ENCODE measurements around the gene ELP2. TPM values are rescaled to one million over a fixed set of nuclear protein-coding genes. Genes with fewer than 3 reads are reported as not detected.

The ELP2 gene
- total RNA-seq, 1 experiment from 2014 or later = 47.3 TPM

GRCh38 chr18:36143391-36143790 lies 13.7 kb downstream of the ELP2 start:
- POLR2A ChIA-PET (ENCODE audit: unreplicated experiment) = no interaction called here
- H3K9me2 ChIP-seq (replicated peaks; ENCODE audit: low read length) = no peaks in the 10 kb centered on the region
- no peak for DNase-seq
- no peaks in the 10 kb centered on the region for H3K79me2 ChIP-seq (ENCODE audit: low read length)
- no peak for ATAC-seq
- no peak overlapping the region for H3K9ac ChIP-seq (ENCODE audit: low read length)
- no peaks in the 10 kb centered on the region for H3F3A ChIP-seq (ENCODE audit: low read length, unreplicated experiment)
- no TSS peak for BruUV-seq (replicated peaks)
- no peak for TF ChIP-seq EZH2 (IDR thresholded peaks at IDR 0.05; ENCODE audit: low read length, unreplicated experiment)
- TF ChIP-seq CTCF (conservative IDR thresholded peaks at IDR 0.05; ENCODE audit: low read depth, low read length) = no peak
- TF ChIP-seq EZH2phosphoT487 (IDR thresholded peaks at IDR 0.05; ENCODE audit: borderline replicate concordance, low read length) = no peak
- no peaks in the 10 kb centered on the region for H4K20me1 ChIP-seq (ENCODE audit: low read length)
- CTCF ChIA-PET = no interaction called here
- H3K4me1 ChIP-seq (ENCODE audit: insufficient read depth, low read length) = no peaks in the 10 kb centered on the region
- H3K9me3 ChIP-seq (ENCODE audit: low read length) = no peaks in the 10 kb centered on the region
- H3K27ac ChIP-seq (ENCODE audit: low read length) = no peak overlapping the region
- no peak overlapping the region for H2AFZ ChIP-seq (ENCODE audit: low read length)
- no peak overlapping the region for H3K4me2 ChIP-seq (ENCODE audit: low read length)
- H3K4me3 ChIP-seq (ENCODE audit: low read length) = no peak overlapping the region
- intact Hi-C loops (cut with micrococcal nuclease) = no loop called here
- peaks cover 3% of the 10 kb centered on the region; the same call in 1 of the 2 replicates for H3K36me3 ChIP-seq (ENCODE audit: low read depth, low read length)
- no peaks in the 10 kb centered on the region for H3K27me3 ChIP-seq (ENCODE audit: low read length)

- no peak overlapping the region for H3K4me2 ChIP-seq (ENCODE audit: low read length)
- TF ChIP-seq CTCF (conservative IDR thresholded peaks at IDR 0.05; ENCODE audit: low read depth, low read length) = no peak
- no peak for TF ChIP-seq EZH2 (IDR thresholded peaks at IDR 0.05; ENCODE audit: low read length, unreplicated experiment)
- TF ChIP-seq EZH2phosphoT487 (IDR thresholded peaks at IDR 0.05; ENCODE audit: borderline replicate concordance, low read length) = no peak
- H4K20me1 ChIP-seq (ENCODE audit: low read length) = no peaks in the 10 kb centered on the region
- BruUV-seq (replicated peaks) = no TSS peak
- H3K9me2 ChIP-seq (replicated peaks; ENCODE audit: low read length) = no peaks in the 10 kb centered on the region
- H2AFZ ChIP-seq (ENCODE audit: low read length) = no peak overlapping the region
- no peaks in the 10 kb centered on the region for H3K9me3 ChIP-seq (ENCODE audit: low read length)
- H3K4me1 ChIP-seq (ENCODE audit: insufficient read depth, low read length) = no peaks in the 10 kb centered on the region
- peaks cover 3% of the 10 kb centered on the region; the same call in 1 of the 2 replicates for H3K36me3 ChIP-seq (ENCODE audit: low read depth, low read length)
- H3K27me3 ChIP-seq (ENCODE audit: low read length) = no peaks in the 10 kb centered on the region
- ChIA-PET CTCF (no interaction called here), POLR2A (ENCODE audit: unreplicated experiment) (no interaction called here)
- no peaks in the 10 kb centered on the region for H3K79me2 ChIP-seq (ENCODE audit: low read length)
- H3K4me3 ChIP-seq (ENCODE audit: low read length) = no peak overlapping the region
- H3K27ac ChIP-seq (ENCODE audit: low read length) = no peak overlapping the region
- no peaks in the 10 kb centered on the region for H3F3A ChIP-seq (ENCODE audit: low read length, unreplicated experiment)
- ATAC-seq (no peak), DNase-seq (no peak)
- no peak overlapping the region for H3K9ac ChIP-seq (ENCODE audit: low read length)
- intact Hi-C loops (cut with micrococcal nuclease) = no loop called here
These were observed 20.0 kb downstream of the ELP2 start for GRCh38 chr18:36149514-36150289.

GRCh38 chr18:36152781-36153180 lies 23.1 kb downstream of the ELP2 start:
- no peaks in the 10 kb centered on the region for H3K9me3 ChIP-seq (ENCODE audit: low read length)
- DNase-seq = no peak
- H3K79me2 ChIP-seq (ENCODE audit: low read length) = no peaks in the 10 kb centered on the region
- H3F3A ChIP-seq (ENCODE audit: low read length, unreplicated experiment) = no peaks in the 10 kb centered on the region
- no peaks in the 10 kb centered on the region for H3K4me1 ChIP-seq (ENCODE audit: insufficient read depth, low read length)
- no peak overlapping the region for H2AFZ ChIP-seq (ENCODE audit: low read length)
- H3K4me2 ChIP-seq (ENCODE audit: low read length) = no peak overlapping the region
- no peak overlapping the region for H3K4me3 ChIP-seq (ENCODE audit: low read length)
- no peaks in the 10 kb centered on the region for H3K9me2 ChIP-seq (replicated peaks; ENCODE audit: low read length)
- H3K27ac ChIP-seq (ENCODE audit: low read length) = no peak overlapping the region
- intact Hi-C loops (cut with micrococcal nuclease) = no loop called here
- H3K36me3 ChIP-seq (ENCODE audit: low read depth, low read length) = 0 out of 2 replicates have a peak, but pooled peaks cover 6% of the 10 kb centered on the region
- no peaks in the 10 kb centered on the region for H3K27me3 ChIP-seq (ENCODE audit: low read length)
- ATAC-seq = no peak
- ChIA-PET CTCF (no interaction called here), POLR2A (ENCODE audit: unreplicated experiment) (no interaction called here)
- no peak overlapping the region for H3K9ac ChIP-seq (ENCODE audit: low read length)
- BruUV-seq (replicated peaks) = no TSS peak
- TF ChIP-seq EZH2 (IDR thresholded peaks at IDR 0.05; ENCODE audit: low read length, unreplicated experiment) (no peak), EZH2phosphoT487 (IDR thresholded peaks at IDR 0.05; ENCODE audit: borderline replicate concordance, low read length) (no peak), CTCF (conservative IDR thresholded peaks at IDR 0.05; ENCODE audit: low read depth, low read length) (no peak)
- H4K20me1 ChIP-seq (ENCODE audit: low read length) = no peaks in the 10 kb centered on the region
